Transverse colon (tissue), 4 donors: ENCODE measurements around the gene PTPRJ.

ENCODE experiments used
- POLR2AphosphoS5 ChIP-seq, 3 donors: sonication (generic); formaldehyde crosslinking; IDR thresholded peaks; one replicate each; pipeline ENCODE4 v1.6.1; 2016; ENCODE audit warnings: antibody characterized with exemption in 3 of 3
- TF ChIP-seq, protein P1 (sequence below), 5 experiments: fragments of 200-600 bp in 3 of 5; fragments of 450-650 bp in 2 of 5; sonication (generic) in 3 of 5; IDR thresholded peaks; 1 replicate in 2 of 5; 2 replicates in 3 of 5; pipeline ENCODE4 v1.5.1; 2016 to 2017; ENCODE audit warnings: antibody characterized with exemption in 5 of 5, inconsistent platforms in 3 of 5, mild to moderate bottlenecking in 2 of 5, moderate library complexity in 1 of 5

DNA sequence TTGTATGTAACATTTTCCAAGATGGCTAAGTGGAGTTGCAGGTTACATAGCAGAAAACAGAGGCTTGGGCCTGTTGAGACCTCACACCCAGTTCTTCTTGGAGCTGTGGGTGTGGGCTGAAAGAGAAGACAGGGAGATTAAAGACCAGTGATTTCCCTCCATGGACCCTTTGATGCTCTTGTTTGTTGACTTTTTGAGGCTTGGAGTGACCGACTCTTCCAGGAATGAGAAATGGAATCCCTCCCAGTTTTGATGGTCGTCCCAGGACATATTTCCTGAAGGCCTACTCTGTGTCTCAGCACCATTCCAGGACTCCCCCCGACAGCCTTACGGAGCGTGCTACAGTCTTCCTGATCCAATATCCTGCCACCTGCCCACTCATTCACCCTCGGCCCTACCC, 96.9 kb downstream of the PTPRJ start:
- TF ChIP-seq, protein P1, sequence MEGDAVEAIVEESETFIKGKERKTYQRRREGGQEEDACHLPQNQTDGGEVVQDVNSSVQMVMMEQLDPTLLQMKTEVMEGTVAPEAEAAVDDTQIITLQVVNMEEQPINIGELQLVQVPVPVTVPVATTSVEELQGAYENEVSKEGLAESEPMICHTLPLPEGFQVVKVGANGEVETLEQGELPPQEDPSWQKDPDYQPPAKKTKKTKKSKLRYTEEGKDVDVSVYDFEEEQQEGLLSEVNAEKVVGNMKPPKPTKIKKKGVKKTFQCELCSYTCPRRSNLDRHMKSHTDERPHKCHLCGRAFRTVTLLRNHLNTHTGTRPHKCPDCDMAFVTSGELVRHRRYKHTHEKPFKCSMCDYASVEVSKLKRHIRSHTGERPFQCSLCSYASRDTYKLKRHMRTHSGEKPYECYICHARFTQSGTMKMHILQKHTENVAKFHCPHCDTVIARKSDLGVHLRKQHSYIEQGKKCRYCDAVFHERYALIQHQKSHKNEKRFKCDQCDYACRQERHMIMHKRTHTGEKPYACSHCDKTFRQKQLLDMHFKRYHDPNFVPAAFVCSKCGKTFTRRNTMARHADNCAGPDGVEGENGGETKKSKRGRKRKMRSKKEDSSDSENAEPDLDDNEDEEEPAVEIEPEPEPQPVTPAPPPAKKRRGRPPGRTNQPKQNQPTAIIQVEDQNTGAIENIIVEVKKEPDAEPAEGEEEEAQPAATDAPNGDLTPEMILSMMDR (IDR thresholded peaks at IDR 0.05) = no peak
- TF ChIP-seq POLR2AphosphoS5 (IDR thresholded peaks at IDR 0.05) = no peak
